ENCODE measurements around the gene FKBP8.

FKBP8 gene

DNA sequence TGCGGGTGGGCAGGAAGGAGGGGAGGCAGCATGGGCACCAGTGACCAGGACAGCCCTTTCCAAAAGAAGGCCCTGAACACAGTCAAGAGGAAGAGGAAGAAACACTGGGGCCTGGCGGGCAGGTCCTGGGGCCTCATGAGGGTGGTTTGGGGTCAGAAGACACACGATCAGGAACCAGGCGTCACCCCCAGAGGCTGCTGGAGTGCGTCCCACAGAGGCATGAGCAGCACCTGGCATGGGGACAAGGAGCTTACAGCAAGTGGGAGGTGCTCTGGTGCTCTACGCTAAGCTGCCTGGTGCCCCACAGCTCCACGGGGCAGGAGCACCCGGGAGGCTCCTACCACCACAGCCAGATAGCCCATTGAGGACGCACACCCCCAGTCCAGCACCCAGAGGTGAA, 41.5 kb downstream of the FKBP8 start:
- in situ Hi-C loops (cut with HindIII; ENCODE audit: low pct_unique_long_range_greater_than_20kb, low sequenced_read_pairs), result no loop called here
- no peak for TF ChIP-seq JUND (IDR thresholded peaks at IDR 0.05; ENCODE audit: low read depth)
- no peak for DNase-seq (ENCODE audit: low read depth in 1 of 2, low spot score in 1 of 2)

DNA sequence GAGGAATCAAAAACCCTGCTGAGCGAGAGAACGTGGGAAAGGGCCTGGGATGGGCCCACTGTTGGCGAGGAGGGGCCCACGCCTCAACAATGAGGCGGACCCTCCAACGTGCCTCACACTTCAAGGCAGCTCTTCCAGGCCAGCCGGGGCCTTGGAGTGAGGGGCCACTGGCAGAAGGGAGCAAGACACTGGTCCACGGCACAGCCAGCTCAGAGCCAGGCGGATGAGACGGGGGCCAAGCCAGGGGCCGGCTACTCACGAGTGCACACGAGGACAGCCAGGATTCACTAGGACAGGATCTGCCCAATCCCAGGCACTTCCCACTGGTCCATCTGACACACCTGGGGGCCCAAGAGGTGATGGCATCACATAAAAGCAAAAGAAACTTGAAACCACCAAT, 42.0 kb downstream of the FKBP8 start:
- in situ Hi-C loops (cut with HindIII; ENCODE audit: low pct_unique_long_range_greater_than_20kb, low sequenced_read_pairs), result no loop called here
- DNase-seq (ENCODE audit: low read depth in 1 of 2, low spot score in 1 of 2), result no peak
- no peak for TF ChIP-seq JUND (IDR thresholded peaks at IDR 0.05; ENCODE audit: low read depth)

- DNase-seq (ENCODE audit: low read depth in 1 of 2, low spot score in 1 of 2), result no peak
- in situ Hi-C loops (cut with HindIII; ENCODE audit: low pct_unique_long_range_greater_than_20kb, low sequenced_read_pairs), result no loop called here
- TF ChIP-seq JUND (IDR thresholded peaks at IDR 0.05; ENCODE audit: low read depth), result no peak
These were observed 42.6 kb downstream of the FKBP8 start for GRCh38 chr19:18500799-18501198.

GRCh38 chr19:18500376-18500775, 43.0 kb downstream of the FKBP8 start:
- no peak for TF ChIP-seq JUND (IDR thresholded peaks at IDR 0.05; ENCODE audit: low read depth)
- DNase-seq (ENCODE audit: low read depth in 1 of 2, low spot score in 1 of 2), result no peak
- in situ Hi-C loops (cut with HindIII; ENCODE audit: low pct_unique_long_range_greater_than_20kb, low sequenced_read_pairs), result no loop called here

- in situ Hi-C loops (cut with HindIII; ENCODE audit: low pct_unique_long_range_greater_than_20kb, low sequenced_read_pairs), result no loop called here
- DNase-seq (ENCODE audit: low read depth in 1 of 2, low spot score in 1 of 2), result no peak
- TF ChIP-seq JUND (IDR thresholded peaks at IDR 0.05; ENCODE audit: low read depth), result no peak
These were observed 44.2 kb downstream of the FKBP8 start for GRCh38 chr19:18499055-18499775.

GRCh38 chr19:18496980-18497256, 46.5 kb downstream of the FKBP8 start:
- no peak for TF ChIP-seq JUND (IDR thresholded peaks at IDR 0.05; ENCODE audit: low read depth)
- in situ Hi-C loops (cut with HindIII; ENCODE audit: low pct_unique_long_range_greater_than_20kb, low sequenced_read_pairs), result no loop called here
- peak; percentile 29 to 69 for DNase-seq (ENCODE audit: low read depth in 1 of 2, low spot score in 1 of 2)

GRCh38 chr19:18496167-18496979, 47.0 kb downstream of the FKBP8 start:
- in situ Hi-C loops (cut with HindIII; ENCODE audit: low pct_unique_long_range_greater_than_20kb, low sequenced_read_pairs), result no loop called here
- DNase-seq (ENCODE audit: low read depth in 1 of 2, low spot score in 1 of 2), result peak in 1 of 2 experiments; percentile 53
- TF ChIP-seq JUND (IDR thresholded peaks at IDR 0.05; ENCODE audit: low read depth), result no peak

GRCh38 chr19:18495204-18495911, 48.0 kb downstream of the FKBP8 start:
- no peak for TF ChIP-seq JUND (IDR thresholded peaks at IDR 0.05; ENCODE audit: low read depth)
- DNase-seq (ENCODE audit: low read depth in 1 of 2, low spot score in 1 of 2), result no peak
- in situ Hi-C loops (cut with HindIII; ENCODE audit: low pct_unique_long_range_greater_than_20kb, low sequenced_read_pairs), result no loop called here

DNA sequence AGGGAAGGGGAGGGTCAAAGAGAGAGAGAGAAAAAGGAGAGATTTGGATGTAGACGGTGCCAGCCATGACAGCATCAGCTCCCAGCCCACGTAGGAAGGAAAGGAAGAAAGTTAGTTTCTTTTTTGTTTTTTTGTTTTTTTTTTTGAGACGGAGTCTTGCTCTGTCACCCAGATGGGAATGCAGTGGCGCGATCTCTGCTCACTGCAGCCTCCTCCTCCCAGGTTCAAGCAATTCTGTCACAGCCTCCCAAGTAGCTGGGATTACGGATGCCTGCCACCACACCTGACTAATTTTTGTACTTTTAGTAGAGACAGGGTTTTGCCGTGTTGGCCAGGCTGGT, 49.1 kb downstream of the FKBP8 start:
- in situ Hi-C loops (cut with HindIII; ENCODE audit: low pct_unique_long_range_greater_than_20kb, low sequenced_read_pairs), result no loop called here
- DNase-seq (ENCODE audit: low read depth in 1 of 2, low spot score in 1 of 2), result no peak

GRCh38 chr19:18493440-18494266, 49.7 kb downstream of the FKBP8 start:
- no peak for DNase-seq (ENCODE audit: low read depth in 1 of 2, low spot score in 1 of 2)
- no peak for TF ChIP-seq JUND (IDR thresholded peaks at IDR 0.05; ENCODE audit: low read depth)
- in situ Hi-C loops (cut with HindIII; ENCODE audit: low pct_unique_long_range_greater_than_20kb, low sequenced_read_pairs), result no loop called here

More for the DNA sequence above, 49.1 kb downstream of the FKBP8 start:
- no peak for TF ChIP-seq JUND (IDR thresholded peaks at IDR 0.05; ENCODE audit: low read depth)

GRCh38 chr19:18491995-18492953, 51.1 kb downstream of the FKBP8 start:
- TF ChIP-seq JUND (IDR thresholded peaks at IDR 0.05; ENCODE audit: low read depth), result no peak
- in situ Hi-C loops (cut with HindIII; ENCODE audit: low pct_unique_long_range_greater_than_20kb, low sequenced_read_pairs), result no loop called here
- DNase-seq (ENCODE audit: low read depth in 1 of 2, low spot score in 1 of 2), result no peak

All from T47D (cell line).